H1 (cell line): ENCODE results near the gene NBPF6. TPM values are rescaled to one million over a fixed set of nuclear protein-coding genes. Genes with fewer than 3 reads are reported as not detected.
"Not testable (repeated sequence)": the region's sequence is repeated elsewhere in the genome, so short reads cannot be mapped to it uniquely, and the experiment has no call there.

Source experiments
- CTCF ChIA-PET: fragments of 300-600 bp; sonication (Branson Sonifier 250); formaldehyde crosslinking; loops from one replicate; lab custom pipeline; 2021; ENCODE audit not compliant: partially characterized antibody; lab: Charles Lee
- POLR2A ChIA-PET: fragments of 300-600 bp; sonication (Branson Sonifier 250); formaldehyde crosslinking; loops from one replicate; lab custom pipeline; 2021; ENCODE audit warnings: inconsistent platforms; ENCODE audit not compliant: partially characterized antibody; lab: Charles Lee
- DNase-seq, 2 experiments: peaks; one replicate each; pipeline versions ENCODE4 v3.0.0 to v3.0.0-alpha.2; 2010 to 2022; ENCODE audit warnings: low spot score in 2 of 2, low read depth in 1 of 2, mixed read lengths in 1 of 2
- FAIRE-seq: peaks from 2 replicates; lab custom pipeline; 2011; peaks lifted over from hg19 to GRCh38; lab: Jason Lieb, UNC
- H2AFZ ChIP-seq: 2 replicates; pipeline ENCODE4 v1.8.1; 2012; ENCODE audit warnings: low read length, inconsistent platforms
- H2AK5ac ChIP-seq: 2 replicates; pipeline ENCODE4 v1.6.1; 2013; ENCODE audit warnings: low read depth, low read length
- H2BK120ac ChIP-seq: replicated peaks from 2 replicates; pipeline ENCODE3; 2013; ENCODE audit warnings: low read depth, low read length, inconsistent platforms
- H2BK12ac ChIP-seq: 2 replicates; pipeline ENCODE4 v1.6.1; 2013; ENCODE audit warnings: low read depth, low read length
- H2BK15ac ChIP-seq: 2 replicates; pipeline ENCODE4 v1.6.1; 2013; ENCODE audit warnings: low read length
- H2BK20ac ChIP-seq: 2 replicates; pipeline ENCODE4 v1.6.1; 2013; ENCODE audit warnings: low read length
- H2BK5ac ChIP-seq: 2 replicates; pipeline ENCODE4 v1.6.1; 2013; ENCODE audit warnings: low read depth, low read length
- H3K14ac ChIP-seq: 2 replicates; pipeline ENCODE4 v1.6.1; 2013; ENCODE audit warnings: inconsistent platforms; ENCODE audit not compliant: insufficient read length
- H3K18ac ChIP-seq: 2 replicates; pipeline ENCODE4 v1.6.1; 2013; ENCODE audit warnings: low read length; ENCODE audit errors: extremely low read depth
- H3K23ac ChIP-seq: 2 replicates; pipeline ENCODE4 v1.6.1; 2013; ENCODE audit warnings: inconsistent platforms; ENCODE audit not compliant: insufficient read length
- H3K23me2 ChIP-seq: 2 replicates; pipeline ENCODE4 v1.6.1; 2013; ENCODE audit warnings: low read depth, low read length
- H3K27ac ChIP-seq: 2 replicates; pipeline ENCODE4 v1.6.1; 2011; ENCODE audit warnings: low read depth, low read length, inconsistent platforms
- H3K27me3 ChIP-seq, 4 experiments: replicated peaks in 1 of 4; 1 replicate in 1 of 4; 2 replicates in 3 of 4; pipeline versions ENCODE4 v1.6.1 to v1.8.1; 2011 to 2013; ENCODE audit warnings: low read length in 3 of 4, mild to moderate bottlenecking in 3 of 4, inconsistent platforms in 2 of 4, mixed read lengths in 2 of 4, moderate library complexity in 1 of 4; ENCODE audit not compliant: control insufficient read depth in 3 of 4, insufficient read depth in 3 of 4; ENCODE audit errors: extremely low read depth in 1 of 4
- H3K36me3 ChIP-seq, 4 experiments: 2 replicates each; pipeline versions ENCODE4 v1.6.1 to v1.8.1; 2011 to 2013; ENCODE audit warnings: mild to moderate bottlenecking in 4 of 4, low read length in 3 of 4, moderate library complexity in 2 of 4, control low read depth in 1 of 4, inconsistent platforms in 1 of 4; ENCODE audit not compliant: insufficient read depth in 4 of 4, control insufficient read depth in 2 of 4
- H3K4ac ChIP-seq: replicated peaks from 2 replicates; pipeline ENCODE3; 2013; ENCODE audit warnings: low read length, low read depth, mixed read lengths, inconsistent platforms; ENCODE audit not compliant: insufficient read length
- H3K4me1 ChIP-seq, 4 experiments: replicated peaks in 1 of 4; 1 replicate in 1 of 4; 2 replicates in 3 of 4; pipeline versions ENCODE4 v1.6.1 to v1.8.1; 2011 to 2013; ENCODE audit warnings: low read length in 3 of 4, inconsistent platforms in 2 of 4, mixed read lengths in 1 of 4; ENCODE audit not compliant: insufficient read depth in 4 of 4, control insufficient read depth in 3 of 4
- H3K4me2 ChIP-seq, 2 experiments: 2 replicates each; pipeline versions ENCODE4 v1.6.1 to v1.8.1; 2011 to 2013; ENCODE audit warnings: low read depth in 2 of 2, low read length in 2 of 2, control low read depth in 1 of 2, inconsistent platforms in 1 of 2, mild to moderate bottlenecking in 1 of 2; ENCODE audit not compliant: insufficient read depth in 1 of 2
- H3K4me3 ChIP-seq, 4 experiments: fragments of 200-600, 300-600 bp in 1 of 4; sonication (generic), shearing (Covaris generic), sonication (Bioruptor Twin) in 1 of 4; 2 replicates each; pipeline versions ENCODE4 v1.5.1 to v1.8.1; 2011 to 2016; ENCODE audit warnings: low read length in 4 of 4, low read depth in 3 of 4, control low read depth in 2 of 4, inconsistent platforms in 2 of 4, mild to moderate bottlenecking in 2 of 4, mixed read lengths in 1 of 4, moderate library complexity in 1 of 4; ENCODE audit not compliant: insufficient read depth in 2 of 4; ENCODE audit errors: extremely low read depth in 1 of 4
- H3K56ac ChIP-seq: replicated peaks from 2 replicates; pipeline ENCODE3; 2013; ENCODE audit warnings: low read depth, mild to moderate bottlenecking, mixed read lengths, low read length, inconsistent platforms; ENCODE audit not compliant: insufficient read length
- H3K79me1 ChIP-seq: 2 replicates; pipeline ENCODE4 v1.6.1; 2013; ENCODE audit warnings: low read depth, low read length, control low read depth
- H3K79me2 ChIP-seq, 2 experiments: 2 replicates each; pipeline versions ENCODE4 v1.6.1 to v1.8.1; 2012 to 2013; ENCODE audit warnings: low read length in 2 of 2, mild to moderate bottlenecking in 2 of 2, inconsistent platforms in 1 of 2; ENCODE audit not compliant: insufficient read depth in 2 of 2, control insufficient read depth in 1 of 2
- H3K9ac ChIP-seq, 4 experiments: replicated peaks in 1 of 4; 1 replicate in 1 of 4; 2 replicates in 3 of 4; pipeline versions ENCODE4 v1.6.1 to v1.8.1; 2011 to 2013; ENCODE audit warnings: low read depth in 3 of 4, low read length in 3 of 4, control low read depth in 2 of 4, mild to moderate bottlenecking in 2 of 4, moderate library complexity in 2 of 4, inconsistent platforms in 1 of 4; ENCODE audit errors: extremely low read depth in 1 of 4
- H3K9me3 ChIP-seq, 2 experiments: 2 replicates each; pipeline versions ENCODE4 v1.6.1 to v1.8.1; 2012 to 2013; ENCODE audit warnings: mild to moderate bottlenecking in 2 of 2, moderate library complexity in 2 of 2, control low read depth in 1 of 2, inconsistent platforms in 1 of 2, low read depth in 1 of 2, low read length in 1 of 2, mixed read lengths in 1 of 2; ENCODE audit not compliant: insufficient read depth in 2 of 2
- H4K20me1 ChIP-seq, 2 experiments: replicated peaks in 1 of 2; 2 replicates each; pipeline versions ENCODE3 to v1.8.1; 2011 to 2013; ENCODE audit warnings: inconsistent platforms in 2 of 2, low read length in 2 of 2, mild to moderate bottlenecking in 1 of 2; ENCODE audit not compliant: insufficient read depth in 2 of 2, control insufficient read depth in 1 of 2
- H4K5ac ChIP-seq: 2 replicates; pipeline ENCODE4 v1.6.1; 2013; ENCODE audit warnings: low read length, low read depth, mixed read lengths, inconsistent platforms; ENCODE audit not compliant: insufficient read length
- H4K8ac ChIP-seq: 2 replicates; pipeline ENCODE4 v1.8.0; 2013; ENCODE audit warnings: mild to moderate bottlenecking, moderate library complexity, low read length, inconsistent platforms; ENCODE audit not compliant: insufficient read depth; ENCODE audit errors: extremely low read depth
- H4K91ac ChIP-seq: replicated peaks from 2 replicates; pipeline ENCODE3; 2013; ENCODE audit warnings: low read length, mixed read lengths, inconsistent platforms; ENCODE audit not compliant: insufficient read length
- WGBS, 2 experiments: shearing (Covaris generic) in 1 of 2; methylation state at CpG; one replicate each; pipeline versions ENCODE4 v1.1.6 to v1.1.7; 2013 to 2015; ENCODE audit warnings: low lambda C conversion rate in 2 of 2, mixed read lengths in 2 of 2, inconsistent platforms in 1 of 2, low coverage in 1 of 2, missing lambda C conversion rate in 1 of 2; ENCODE audit not compliant: insufficient replicate concordance in 2 of 2, insufficient coverage in 1 of 2, insufficient read length in 1 of 2; ENCODE audit errors: extremely low coverage in 1 of 2, missing lambda C conversion rate in 1 of 2; 5-methylcytosine and 5-hydroxymethylcytosine counted together
- polyA plus RNA-seq, 7 experiments: library from polyadenylated mRNA; depleted of rRNA in 3 of 7; stranded (reverse) in 5 of 7; unstranded in 2 of 7; fragments of >200 nt in 5 of 7; fragments of 200-250 nt in 2 of 7; gene quantifications; 1 replicate in 5 of 7; 2 replicates in 1 of 7; 4 replicates in 1 of 7; pipeline versions ENCODE4 v1.2.1 to v1.2.3, GENCODE V29; 2011 to 2013; ENCODE audit warnings: missing spikeins in 2 of 7, mixed read lengths in 2 of 7
- total RNA-seq: library from RNA; stranded (reverse); fragmentation: NEBNext Ultra II Directional; extraction: Animal tissue kit (Norgen Biotek cat#: 25700); gene quantifications from 2 replicates; pipeline ENCODE4 v1.2.1, GENCODE V29; 2021

NBPF6 gene
- total and polyA plus RNA-seq, 2 of the 8 experiments (the other 6 are each of a cell fraction or from before 2014, with no cell fraction given), result not detected

GRCh38 chr1:108474516-108474915 lies 24.4 kb downstream of the NBPF6 start:
- H3K36me3 ChIP-seq, H3K4ac ChIP-seq, H2BK15ac ChIP-seq, H2AK5ac ChIP-seq, H2BK12ac ChIP-seq, H3K4me3 ChIP-seq, H3K18ac ChIP-seq, H3K4me2 ChIP-seq, H3K23me2 ChIP-seq, H3K56ac ChIP-seq, H3K79me1 ChIP-seq, H3K79me2 ChIP-seq, H4K8ac ChIP-seq, H3K27ac ChIP-seq, H3K9ac ChIP-seq, H3K27me3 ChIP-seq, H2BK5ac ChIP-seq, H4K91ac ChIP-seq, H3K4me1 ChIP-seq, H2BK20ac ChIP-seq, CTCF ChIA-PET, DNase-seq, POLR2A ChIA-PET, H3K14ac ChIP-seq, H4K5ac ChIP-seq, H2BK120ac ChIP-seq, H3K23ac ChIP-seq, H4K20me1 ChIP-seq, H2AFZ ChIP-seq, FAIRE-seq: not testable (repeated sequence)
- peaks cover 10 to 12% of the 10 kb centered on the region in 2 experiments; a peak in 2 of 4 replicates for H3K9me3 ChIP-seq
- 95% methylated on average over 4 of the region's 6 CpGs; no CpG with 5 or more reads in 1 of the 2 experiments for WGBS, 2 experiments
